ENCODE measurements around the gene LAMA3.

Gene LAMA3

GRCh38 chr18:23778828-23779227 is 89.6 kb downstream of the LAMA3 start:
- Mint-ChIP-seq H3K4me3 (no peak overlapping the region), H3K36me3 (ENCODE audit: low read depth) (no peaks in the 10 kb centered on the region), H3K9me3 (no peaks in the 10 kb centered on the region), H3K27me3 (ENCODE audit: low read depth) (peaks cover 10% of the 10 kb centered on the region), H3K27ac (no peak overlapping the region), H3K4me1 (ENCODE audit: low read depth) (no peaks in the 10 kb centered on the region)

- no peaks in the 10 kb centered on the region for H3K4me1 Mint-ChIP-seq (ENCODE audit: low read depth)
- H3K27me3 Mint-ChIP-seq (ENCODE audit: low read depth) = peaks cover 10% of the 10 kb centered on the region
- H3K9me3 Mint-ChIP-seq = no peaks in the 10 kb centered on the region
- no peak overlapping the region for H3K27ac Mint-ChIP-seq
- no peak overlapping the region for H3K4me3 Mint-ChIP-seq
- H3K36me3 Mint-ChIP-seq (ENCODE audit: low read depth) = no peaks in the 10 kb centered on the region
Observed at GRCh38 chr18:23779696-23780303, 90.5 kb downstream of the LAMA3 start.

DNA sequence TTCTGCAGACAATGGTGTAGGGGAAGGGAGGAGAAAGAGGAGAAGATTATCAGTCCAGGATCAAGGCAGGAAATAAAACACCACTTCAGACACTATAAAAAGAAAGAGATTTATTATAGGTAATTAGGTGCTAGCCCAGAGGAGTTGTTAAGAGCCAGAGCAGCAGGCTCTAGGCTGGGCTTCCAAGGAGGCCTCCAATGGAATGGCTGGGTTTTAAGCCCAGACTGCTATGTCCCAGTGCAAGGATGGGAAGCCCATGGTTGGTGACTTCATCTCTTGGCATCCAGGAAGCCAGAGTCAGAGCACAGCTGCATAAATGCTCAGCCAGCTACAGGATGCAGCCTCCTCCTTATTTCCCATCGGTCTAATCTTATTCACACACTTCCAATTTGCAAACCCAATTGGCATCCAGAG is 95.6 kb downstream of the LAMA3 start:
- no peak overlapping the region for H3K27ac Mint-ChIP-seq
- no peaks in the 10 kb centered on the region for H3K36me3 Mint-ChIP-seq (ENCODE audit: low read depth)
- H3K4me3 Mint-ChIP-seq = no peak overlapping the region
- no peaks in the 10 kb centered on the region for H3K4me1 Mint-ChIP-seq (ENCODE audit: low read depth)
- H3K9me3 Mint-ChIP-seq = peaks cover 6% of the 10 kb centered on the region
- peaks cover 30% of the 10 kb centered on the region for H3K27me3 Mint-ChIP-seq (ENCODE audit: low read depth)

DNA sequence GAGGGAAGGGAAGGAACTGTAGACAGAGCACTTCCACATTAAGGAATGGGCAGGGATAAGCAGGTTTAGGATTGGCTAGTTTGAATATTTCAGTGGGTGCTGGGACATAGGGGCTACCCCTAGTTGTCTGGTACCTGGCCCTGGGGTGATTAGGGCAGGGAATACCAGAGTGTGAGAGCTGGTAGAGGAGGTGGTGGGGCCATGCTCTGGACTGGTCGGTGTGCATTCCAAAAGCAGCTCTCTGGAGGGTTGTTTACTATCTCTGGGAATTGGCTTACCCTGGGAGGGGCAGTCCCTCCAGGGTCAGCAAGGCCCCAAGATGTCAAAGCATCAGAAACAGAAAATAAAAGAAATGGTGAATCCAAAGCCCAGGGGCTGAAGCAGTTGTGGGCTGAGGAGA is 103.8 kb downstream of the LAMA3 start:
- H3K27ac Mint-ChIP-seq = no peak overlapping the region
- no peaks in the 10 kb centered on the region for H3K9me3 Mint-ChIP-seq
- peaks cover 18% of the 10 kb centered on the region for H3K27me3 Mint-ChIP-seq (ENCODE audit: low read depth)
- no peaks in the 10 kb centered on the region for H3K36me3 Mint-ChIP-seq (ENCODE audit: low read depth)
- H3K4me3 Mint-ChIP-seq = no peak overlapping the region
- no peaks in the 10 kb centered on the region for H3K4me1 Mint-ChIP-seq (ENCODE audit: low read depth)

- Mint-ChIP-seq H3K4me1 (ENCODE audit: low read depth) (no peaks in the 10 kb centered on the region), H3K27me3 (ENCODE audit: low read depth) (peaks cover 19% of the 10 kb centered on the region), H3K4me3 (no peak overlapping the region), H3K27ac (no peak overlapping the region), H3K9me3 (no peaks in the 10 kb centered on the region), H3K36me3 (ENCODE audit: low read depth) (no peaks in the 10 kb centered on the region)
Observed at GRCh38 chr18:23793985-23794867, 105.0 kb downstream of the LAMA3 start.

GRCh38 chr18:23798249-23798648 is 109.0 kb downstream of the LAMA3 start:
- peaks cover 33% of the 10 kb centered on the region for H3K27me3 Mint-ChIP-seq (ENCODE audit: low read depth)
- H3K9me3 Mint-ChIP-seq = no peaks in the 10 kb centered on the region
- H3K4me3 Mint-ChIP-seq = no peak overlapping the region
- H3K36me3 Mint-ChIP-seq (ENCODE audit: low read depth) = no peaks in the 10 kb centered on the region
- H3K4me1 Mint-ChIP-seq (ENCODE audit: low read depth) = no peaks in the 10 kb centered on the region
- H3K27ac Mint-ChIP-seq = no peak overlapping the region

GRCh38 chr18:23798824-23799223 is 109.6 kb downstream of the LAMA3 start:
- Mint-ChIP-seq H3K36me3 (ENCODE audit: low read depth) (no peaks in the 10 kb centered on the region), H3K4me3 (no peak overlapping the region), H3K4me1 (ENCODE audit: low read depth) (no peaks in the 10 kb centered on the region), H3K27me3 (ENCODE audit: low read depth) (peaks cover 38% of the 10 kb centered on the region), H3K9me3 (no peaks in the 10 kb centered on the region), H3K27ac (no peak overlapping the region)

- Mint-ChIP-seq H3K4me3 (no peak overlapping the region), H3K9me3 (no peaks in the 10 kb centered on the region), H3K27ac (no peak overlapping the region), H3K27me3 (ENCODE audit: low read depth) (peaks cover 39% of the 10 kb centered on the region), H3K4me1 (ENCODE audit: low read depth) (no peaks in the 10 kb centered on the region), H3K36me3 (ENCODE audit: low read depth) (no peaks in the 10 kb centered on the region)
Observed at GRCh38 chr18:23799540-23799939, 110.3 kb downstream of the LAMA3 start.

- Mint-ChIP-seq H3K4me3 (no peak overlapping the region), H3K9me3 (no peaks in the 10 kb centered on the region), H3K27me3 (ENCODE audit: low read depth) (peaks cover 42% of the 10 kb centered on the region), H3K27ac (no peak overlapping the region), H3K4me1 (ENCODE audit: low read depth) (peaks cover under 1% of the 10 kb centered on the region), H3K36me3 (ENCODE audit: low read depth) (no peaks in the 10 kb centered on the region)
Observed at GRCh38 chr18:23800902-23801301, 111.6 kb downstream of the LAMA3 start.

GRCh38 chr18:23802817-23803216 is 113.6 kb downstream of the LAMA3 start:
- H3K4me3 Mint-ChIP-seq = no peak overlapping the region
- H3K36me3 Mint-ChIP-seq (ENCODE audit: low read depth) = no peaks in the 10 kb centered on the region
- peaks cover 42% of the 10 kb centered on the region for H3K27me3 Mint-ChIP-seq (ENCODE audit: low read depth)
- H3K4me1 Mint-ChIP-seq (ENCODE audit: low read depth) = peaks cover 3% of the 10 kb centered on the region
- no peak overlapping the region for H3K27ac Mint-ChIP-seq
- H3K9me3 Mint-ChIP-seq = no peaks in the 10 kb centered on the region

- Mint-ChIP-seq H3K4me1 (ENCODE audit: low read depth) (peaks cover 3% of the 10 kb centered on the region), H3K36me3 (ENCODE audit: low read depth) (no peaks in the 10 kb centered on the region), H3K27me3 (ENCODE audit: low read depth) (peaks cover 34% of the 10 kb centered on the region), H3K27ac (no peak overlapping the region), H3K9me3 (no peaks in the 10 kb centered on the region), H3K4me3 (no peak overlapping the region)
Observed at GRCh38 chr18:23803755-23804154, 114.5 kb downstream of the LAMA3 start.

- Mint-ChIP-seq H3K4me1 (ENCODE audit: low read depth) (peaks cover 11% of the 10 kb centered on the region), H3K9me3 (no peaks in the 10 kb centered on the region), H3K4me3 (no peak overlapping the region), H3K27me3 (ENCODE audit: low read depth) (peaks cover 31% of the 10 kb centered on the region), H3K36me3 (ENCODE audit: low read depth) (no peaks in the 10 kb centered on the region), H3K27ac (no peak overlapping the region)
Observed at GRCh38 chr18:23805898-23806297, 116.6 kb downstream of the LAMA3 start.

DNA sequence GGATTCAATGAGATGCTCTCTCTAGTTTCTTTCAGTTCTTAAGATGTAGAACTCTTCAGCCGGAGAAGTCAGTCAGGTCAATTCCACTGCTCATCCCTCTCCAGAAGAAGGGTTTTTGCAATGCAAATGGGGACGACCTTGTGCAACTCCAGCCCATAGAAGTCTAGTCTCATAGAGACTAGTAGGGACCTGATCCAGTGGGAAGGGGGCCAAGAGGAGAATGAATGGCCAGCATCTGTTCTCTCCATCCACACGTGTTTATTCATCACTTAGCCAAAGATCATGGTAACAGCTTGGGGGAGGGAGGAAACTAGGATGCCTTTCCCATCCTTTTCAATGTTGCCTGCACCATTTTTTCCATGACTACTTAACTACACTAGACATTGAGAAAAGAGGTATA is 120.2 kb downstream of the LAMA3 start:
- Mint-ChIP-seq H3K9me3 (no peaks in the 10 kb centered on the region), H3K4me1 (ENCODE audit: low read depth) (peaks cover 13% of the 10 kb centered on the region), H3K36me3 (ENCODE audit: low read depth) (no peaks in the 10 kb centered on the region), H3K27me3 (ENCODE audit: low read depth) (peaks cover 23% of the 10 kb centered on the region), H3K27ac (no peak overlapping the region), H3K4me3 (no peak overlapping the region)

DNA sequence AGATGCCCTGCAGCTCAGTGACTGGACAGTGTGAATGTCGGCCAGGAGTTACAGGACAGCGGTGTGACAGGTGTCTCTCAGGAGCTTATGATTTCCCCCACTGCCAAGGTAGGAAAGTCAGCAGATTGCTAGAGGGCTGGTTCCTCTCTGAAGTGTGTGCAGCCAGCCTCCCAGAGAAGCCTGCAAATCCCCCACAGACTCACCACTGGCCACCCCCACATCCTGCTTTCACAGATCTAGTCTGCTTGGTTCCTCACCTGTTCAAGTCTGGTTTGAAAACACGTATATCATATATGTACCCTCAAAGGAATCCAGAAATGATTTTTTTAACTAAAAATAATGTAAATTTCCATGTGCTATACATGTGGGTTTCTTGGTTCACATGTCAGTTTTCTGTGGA is 121.1 kb downstream of the LAMA3 start:
- Mint-ChIP-seq H3K36me3 (ENCODE audit: low read depth) (no peaks in the 10 kb centered on the region), H3K9me3 (no peaks in the 10 kb centered on the region), H3K27me3 (ENCODE audit: low read depth) (peaks cover 19% of the 10 kb centered on the region), H3K27ac (no peak overlapping the region), H3K4me1 (ENCODE audit: low read depth) (peaks cover 13% of the 10 kb centered on the region), H3K4me3 (no peak overlapping the region)

DNA sequence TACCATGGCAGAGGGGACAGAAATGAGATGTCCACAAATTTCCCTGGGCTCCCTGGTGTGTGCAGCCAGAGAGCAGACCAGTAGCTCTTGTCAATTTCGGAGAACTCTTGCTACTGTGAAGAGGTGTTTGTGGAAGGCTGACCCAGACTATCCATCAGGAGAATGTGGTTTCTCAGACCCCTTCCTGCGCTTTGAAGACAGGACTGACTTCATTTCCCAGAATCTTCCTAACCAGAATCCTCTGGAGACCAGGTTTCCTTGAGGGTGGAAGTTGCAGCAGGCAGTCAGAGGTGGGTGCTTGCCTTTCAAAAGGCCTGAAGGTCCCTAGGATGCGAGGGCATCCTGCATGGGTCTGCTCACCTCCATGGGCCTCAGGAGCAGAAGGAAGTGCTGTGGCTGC is 121.9 kb downstream of the LAMA3 start:
- Mint-ChIP-seq H3K9me3 (no peaks in the 10 kb centered on the region), H3K4me1 (ENCODE audit: low read depth) (peaks cover 14% of the 10 kb centered on the region), H3K27me3 (ENCODE audit: low read depth) (peaks cover 23% of the 10 kb centered on the region), H3K4me3 (no peak overlapping the region), H3K36me3 (ENCODE audit: low read depth) (no peaks in the 10 kb centered on the region), H3K27ac (no peak overlapping the region)

All from T-helper 1 cell treated with Interleukin-12 subunit alpha and Interleukin-12 subunit beta and Interleukin-4 antibody, amounts not matched to agents 30 μg/mL and 1 μg/mL, for 36 hours (primary cell).